ENCODE results near the gene P3H2.

The P3H2 gene

GRCh38 chr3:189936201-189936945 lies 184.3 kb downstream of the P3H2 start:
- Histone ChIP-seq H3K27me3 (no peaks in the 10 kb centered on the region), H3K27ac (no peak overlapping the region), H3K4me3 (ENCODE audit: low read depth in 1 of 2, low read length in 1 of 2) (no peak overlapping the region), H3K4me1 (ENCODE audit: control insufficient read depth in 1 of 2, insufficient read depth in 1 of 2, low read depth in 1 of 2, low read length in 1 of 2) (no peaks in the 10 kb centered on the region), H3K36me3 (no peaks in the 10 kb centered on the region), H3K9me3 (no peaks in the 10 kb centered on the region)
- TF ChIP-seq CTCF (IDR thresholded peaks at IDR 0.05) = no peak

DNA sequence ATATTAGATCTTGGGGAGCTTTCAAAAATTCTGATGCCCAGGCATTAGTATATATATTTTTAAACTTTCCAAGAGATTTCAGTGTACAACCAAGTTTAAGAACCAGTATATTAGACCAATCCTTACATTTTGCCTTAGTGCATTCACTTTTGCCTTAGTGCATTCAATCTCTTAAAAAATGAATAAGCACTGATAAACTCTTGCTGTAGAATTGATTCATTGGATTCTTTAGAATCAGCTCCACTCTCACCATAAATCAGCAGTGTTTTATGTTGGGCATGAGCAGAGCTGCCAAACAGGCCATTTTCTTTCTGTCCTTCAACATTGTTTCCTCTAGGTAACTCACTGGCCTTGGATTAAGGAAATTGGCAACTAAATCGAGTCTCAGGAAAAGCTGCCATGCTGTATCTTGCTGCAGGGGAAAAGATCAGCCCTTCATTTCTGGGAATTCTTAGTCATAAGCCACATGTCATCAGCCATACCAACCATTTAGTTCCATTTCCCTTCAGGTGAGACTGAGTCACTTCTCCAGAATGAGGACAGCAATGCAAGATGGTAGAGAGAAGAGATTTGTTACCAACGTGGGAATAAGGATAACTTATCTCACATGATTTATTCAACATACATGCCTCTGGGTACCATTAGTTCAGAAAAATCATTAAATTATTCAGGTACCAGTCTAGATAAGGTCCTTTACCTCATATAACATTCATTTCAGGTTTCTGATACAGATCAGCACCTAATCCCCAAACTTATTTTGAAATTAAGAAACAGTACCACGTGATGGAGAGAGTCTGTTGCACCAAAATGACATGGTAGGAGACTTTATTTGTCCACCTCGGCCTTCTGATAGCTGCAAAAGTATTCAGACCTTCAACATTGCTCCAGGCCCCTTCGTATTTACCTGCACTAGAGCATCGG lies 192.5 kb downstream of the P3H2 start:
- H3K27me3 ChIP-seq = no peaks in the 10 kb centered on the region
- no peak overlapping the region for H3K27ac ChIP-seq
- no peaks in the 10 kb centered on the region for H3K4me1 ChIP-seq (ENCODE audit: control insufficient read depth in 1 of 2, insufficient read depth in 1 of 2, low read depth in 1 of 2, low read length in 1 of 2)
- TF ChIP-seq CTCF (IDR thresholded peaks at IDR 0.05) = no peak
- no peaks in the 10 kb centered on the region for H3K36me3 ChIP-seq
- H3K4me3 ChIP-seq (ENCODE audit: low read depth in 1 of 2, low read length in 1 of 2) = no peak overlapping the region
- no peaks in the 10 kb centered on the region for H3K9me3 ChIP-seq

- Histone ChIP-seq H3K27ac (no peak overlapping the region), H3K4me1 (ENCODE audit: control insufficient read depth in 1 of 2, insufficient read depth in 1 of 2, low read depth in 1 of 2, low read length in 1 of 2) (no peaks in the 10 kb centered on the region), H3K9me3 (no peaks in the 10 kb centered on the region), H3K36me3 (no peaks in the 10 kb centered on the region), H3K27me3 (no peaks in the 10 kb centered on the region), H3K4me3 (ENCODE audit: low read depth in 1 of 2, low read length in 1 of 2) (no peak overlapping the region)
- TF ChIP-seq CTCF (IDR thresholded peaks at IDR 0.05) = no peak
These were observed 198.9 kb downstream of the P3H2 start for GRCh38 chr3:189921770-189922169.

GRCh38 chr3:189914799-189915198 lies 205.9 kb downstream of the P3H2 start:
- H3K27me3 ChIP-seq = no peaks in the 10 kb centered on the region

GRCh38 chr3:189911001-189911400 lies 209.7 kb downstream of the P3H2 start:
- Histone ChIP-seq H3K27ac (no peak overlapping the region), H3K9me3 (no peaks in the 10 kb centered on the region), H3K4me1 (ENCODE audit: control insufficient read depth in 1 of 2, insufficient read depth in 1 of 2, low read depth in 1 of 2, low read length in 1 of 2) (no peaks in the 10 kb centered on the region), H3K27me3 (no peaks in the 10 kb centered on the region), H3K4me3 (ENCODE audit: low read depth in 1 of 2, low read length in 1 of 2) (no peak overlapping the region), H3K36me3 (no peaks in the 10 kb centered on the region)
- no peak for TF ChIP-seq CTCF (IDR thresholded peaks at IDR 0.05)

More at GRCh38 chr3:189914799-189915198, 205.9 kb downstream of the P3H2 start:
- H3K4me3 ChIP-seq (ENCODE audit: low read depth in 1 of 2, low read length in 1 of 2) = no peak overlapping the region
- no peak overlapping the region for H3K27ac ChIP-seq
- no peaks in the 10 kb centered on the region for H3K36me3 ChIP-seq
- no peak for TF ChIP-seq CTCF (IDR thresholded peaks at IDR 0.05)
- H3K4me1 ChIP-seq (ENCODE audit: control insufficient read depth in 1 of 2, insufficient read depth in 1 of 2, low read depth in 1 of 2, low read length in 1 of 2) = no peaks in the 10 kb centered on the region
- H3K9me3 ChIP-seq = no peaks in the 10 kb centered on the region

Data from neutrophil (primary cell).